H1 (cell line): ENCODE measurements around the gene KRT76. TPM values are rescaled to one million over a fixed set of nuclear protein-coding genes. Genes with fewer than 3 reads are reported as not detected.

ENCODE experiments used
- CTCF ChIA-PET: fragments of 300-600 bp; sonication (Branson Sonifier 250); formaldehyde crosslinking; loops from one replicate; lab custom pipeline; 2021; ENCODE audit not compliant: partially characterized antibody; lab: Charles Lee
- POLR2A ChIA-PET: fragments of 300-600 bp; sonication (Branson Sonifier 250); formaldehyde crosslinking; loops from one replicate; lab custom pipeline; 2021; ENCODE audit warnings: inconsistent platforms; ENCODE audit not compliant: partially characterized antibody; lab: Charles Lee
- DNase-seq, 2 experiments: peaks; one replicate each; pipeline versions ENCODE4 v3.0.0 to v3.0.0-alpha.2; 2010 to 2022; ENCODE audit warnings: low spot score in 2 of 2, low read depth in 1 of 2, mixed read lengths in 1 of 2
- FAIRE-seq: peaks from 2 replicates; lab custom pipeline; 2011; peaks lifted over from hg19 to GRCh38; lab: Jason Lieb, UNC
- H2AFZ ChIP-seq: 2 replicates; pipeline ENCODE4 v1.8.1; 2012; ENCODE audit warnings: low read length, inconsistent platforms
- H2AK5ac ChIP-seq: 2 replicates; pipeline ENCODE4 v1.6.1; 2013; ENCODE audit warnings: low read depth, low read length
- H2BK120ac ChIP-seq: replicated peaks from 2 replicates; pipeline ENCODE3; 2013; ENCODE audit warnings: low read depth, low read length, inconsistent platforms
- H2BK12ac ChIP-seq: 2 replicates; pipeline ENCODE4 v1.6.1; 2013; ENCODE audit warnings: low read depth, low read length
- H2BK15ac ChIP-seq: 2 replicates; pipeline ENCODE4 v1.6.1; 2013; ENCODE audit warnings: low read length
- H2BK20ac ChIP-seq: 2 replicates; pipeline ENCODE4 v1.6.1; 2013; ENCODE audit warnings: low read length
- H2BK5ac ChIP-seq: 2 replicates; pipeline ENCODE4 v1.6.1; 2013; ENCODE audit warnings: low read depth, low read length
- H3K14ac ChIP-seq: 2 replicates; pipeline ENCODE4 v1.6.1; 2013; ENCODE audit warnings: inconsistent platforms; ENCODE audit not compliant: insufficient read length
- H3K18ac ChIP-seq: 2 replicates; pipeline ENCODE4 v1.6.1; 2013; ENCODE audit warnings: low read length; ENCODE audit errors: extremely low read depth
- H3K23ac ChIP-seq: 2 replicates; pipeline ENCODE4 v1.6.1; 2013; ENCODE audit warnings: inconsistent platforms; ENCODE audit not compliant: insufficient read length
- H3K23me2 ChIP-seq: 2 replicates; pipeline ENCODE4 v1.6.1; 2013; ENCODE audit warnings: low read depth, low read length
- H3K27ac ChIP-seq: 2 replicates; pipeline ENCODE4 v1.6.1; 2011; ENCODE audit warnings: low read depth, low read length, inconsistent platforms
- H3K27me3 ChIP-seq, 4 experiments: replicated peaks in 1 of 4; 1 replicate in 1 of 4; 2 replicates in 3 of 4; pipeline versions ENCODE4 v1.6.1 to v1.8.1; 2011 to 2013; ENCODE audit warnings: low read length in 3 of 4, mild to moderate bottlenecking in 3 of 4, inconsistent platforms in 2 of 4, mixed read lengths in 2 of 4, moderate library complexity in 1 of 4; ENCODE audit not compliant: control insufficient read depth in 3 of 4, insufficient read depth in 3 of 4; ENCODE audit errors: extremely low read depth in 1 of 4
- H3K36me3 ChIP-seq, 4 experiments: 2 replicates each; pipeline versions ENCODE4 v1.6.1 to v1.8.1; 2011 to 2013; ENCODE audit warnings: mild to moderate bottlenecking in 4 of 4, low read length in 3 of 4, moderate library complexity in 2 of 4, control low read depth in 1 of 4, inconsistent platforms in 1 of 4; ENCODE audit not compliant: insufficient read depth in 4 of 4, control insufficient read depth in 2 of 4
- H3K4ac ChIP-seq: replicated peaks from 2 replicates; pipeline ENCODE3; 2013; ENCODE audit warnings: low read length, low read depth, mixed read lengths, inconsistent platforms; ENCODE audit not compliant: insufficient read length
- H3K4me1 ChIP-seq, 4 experiments: replicated peaks in 1 of 4; 1 replicate in 1 of 4; 2 replicates in 3 of 4; pipeline versions ENCODE4 v1.6.1 to v1.8.1; 2011 to 2013; ENCODE audit warnings: low read length in 3 of 4, inconsistent platforms in 2 of 4, mixed read lengths in 1 of 4; ENCODE audit not compliant: insufficient read depth in 4 of 4, control insufficient read depth in 3 of 4
- H3K4me2 ChIP-seq, 2 experiments: 2 replicates each; pipeline versions ENCODE4 v1.6.1 to v1.8.1; 2011 to 2013; ENCODE audit warnings: low read depth in 2 of 2, low read length in 2 of 2, control low read depth in 1 of 2, inconsistent platforms in 1 of 2, mild to moderate bottlenecking in 1 of 2; ENCODE audit not compliant: insufficient read depth in 1 of 2
- H3K4me3 ChIP-seq, 4 experiments: fragments of 200-600, 300-600 bp in 1 of 4; sonication (generic), shearing (Covaris generic), sonication (Bioruptor Twin) in 1 of 4; 2 replicates each; pipeline versions ENCODE4 v1.5.1 to v1.8.1; 2011 to 2016; ENCODE audit warnings: low read length in 4 of 4, low read depth in 3 of 4, control low read depth in 2 of 4, inconsistent platforms in 2 of 4, mild to moderate bottlenecking in 2 of 4, mixed read lengths in 1 of 4, moderate library complexity in 1 of 4; ENCODE audit not compliant: insufficient read depth in 2 of 4; ENCODE audit errors: extremely low read depth in 1 of 4
- H3K56ac ChIP-seq: replicated peaks from 2 replicates; pipeline ENCODE3; 2013; ENCODE audit warnings: low read depth, mild to moderate bottlenecking, mixed read lengths, low read length, inconsistent platforms; ENCODE audit not compliant: insufficient read length
- H3K79me1 ChIP-seq: 2 replicates; pipeline ENCODE4 v1.6.1; 2013; ENCODE audit warnings: low read depth, low read length, control low read depth
- H3K79me2 ChIP-seq, 2 experiments: 2 replicates each; pipeline versions ENCODE4 v1.6.1 to v1.8.1; 2012 to 2013; ENCODE audit warnings: low read length in 2 of 2, mild to moderate bottlenecking in 2 of 2, inconsistent platforms in 1 of 2; ENCODE audit not compliant: insufficient read depth in 2 of 2, control insufficient read depth in 1 of 2
- H3K9ac ChIP-seq, 4 experiments: replicated peaks in 1 of 4; 1 replicate in 1 of 4; 2 replicates in 3 of 4; pipeline versions ENCODE4 v1.6.1 to v1.8.1; 2011 to 2013; ENCODE audit warnings: low read depth in 3 of 4, low read length in 3 of 4, control low read depth in 2 of 4, mild to moderate bottlenecking in 2 of 4, moderate library complexity in 2 of 4, inconsistent platforms in 1 of 4; ENCODE audit errors: extremely low read depth in 1 of 4
- H3K9me3 ChIP-seq, 2 experiments: 2 replicates each; pipeline versions ENCODE4 v1.6.1 to v1.8.1; 2012 to 2013; ENCODE audit warnings: mild to moderate bottlenecking in 2 of 2, moderate library complexity in 2 of 2, control low read depth in 1 of 2, inconsistent platforms in 1 of 2, low read depth in 1 of 2, low read length in 1 of 2, mixed read lengths in 1 of 2; ENCODE audit not compliant: insufficient read depth in 2 of 2
- H4K20me1 ChIP-seq, 2 experiments: replicated peaks in 1 of 2; 2 replicates each; pipeline versions ENCODE3 to v1.8.1; 2011 to 2013; ENCODE audit warnings: inconsistent platforms in 2 of 2, low read length in 2 of 2, mild to moderate bottlenecking in 1 of 2; ENCODE audit not compliant: insufficient read depth in 2 of 2, control insufficient read depth in 1 of 2
- H4K5ac ChIP-seq: 2 replicates; pipeline ENCODE4 v1.6.1; 2013; ENCODE audit warnings: low read length, low read depth, mixed read lengths, inconsistent platforms; ENCODE audit not compliant: insufficient read length
- H4K8ac ChIP-seq: 2 replicates; pipeline ENCODE4 v1.8.0; 2013; ENCODE audit warnings: mild to moderate bottlenecking, moderate library complexity, low read length, inconsistent platforms; ENCODE audit not compliant: insufficient read depth; ENCODE audit errors: extremely low read depth
- H4K91ac ChIP-seq: replicated peaks from 2 replicates; pipeline ENCODE3; 2013; ENCODE audit warnings: low read length, mixed read lengths, inconsistent platforms; ENCODE audit not compliant: insufficient read length
- BACH1 ChIP-seq: IDR thresholded peaks from 2 replicates; pipeline ENCODE4 v1.6.1; 2012; ENCODE audit warnings: low read length, improper control_type of control experiment
- CBX8 ChIP-seq: fragments of 300-800, 300-1000 bp; sonication (generic); IDR thresholded peaks from 2 replicates; pipeline ENCODE4 v1.7.1; 2016; ENCODE audit warnings: low read depth, low read length, borderline replicate concordance
- CHD2 ChIP-seq: IDR thresholded peaks from 2 replicates; pipeline ENCODE4 v1.6.1; 2012; ENCODE audit warnings: low read length, improper control_type of control experiment
- FOSL1 ChIP-seq: IDR thresholded peaks from 2 replicates; pipeline ENCODE4 v1.6.1; 2011; ENCODE audit warnings: mild to moderate bottlenecking, low read depth, low read length, moderate library complexity; ENCODE audit not compliant: insufficient read depth
- HDAC2 ChIP-seq, 2 experiments: fragments of 300-600 bp in 1 of 2; sonication (generic) in 1 of 2; IDR thresholded peaks; 2 replicates each; pipeline ENCODE4 v1.6.1; 2011 to 2012; ENCODE audit warnings: low read depth in 2 of 2, low read length in 2 of 2, mild to moderate bottlenecking in 2 of 2, moderate library complexity in 2 of 2, borderline replicate concordance in 1 of 2, inconsistent platforms in 1 of 2
- KDM5A ChIP-seq: fragments of 200-600 bp; IDR thresholded peaks from 2 replicates; pipeline ENCODE4 v1.7.1; 2012; ENCODE audit warnings: mild to moderate bottlenecking, low read length, inconsistent platforms, mixed read lengths
- MAFK ChIP-seq: IDR thresholded peaks from 2 replicates; pipeline ENCODE4 v1.6.1; 2012; ENCODE audit warnings: low read depth, mild to moderate bottlenecking, improper control_type of control experiment, low read length
- RAD21 ChIP-seq, 2 experiments: IDR thresholded peaks in 1 of 2; conservative IDR thresholded peaks in 1 of 2; 2 replicates each; pipeline ENCODE4 v1.6.1; 2011; ENCODE audit warnings: low read depth in 2 of 2, low read length in 2 of 2, improper control_type of control experiment in 1 of 2, inconsistent platforms in 1 of 2, mild to moderate bottlenecking in 1 of 2, moderate library complexity in 1 of 2
- RBBP5 ChIP-seq: IDR thresholded peaks from 2 replicates; pipeline ENCODE4 v1.7.1; 2012; ENCODE audit warnings: low read depth, mild to moderate bottlenecking, inconsistent platforms, low read length, moderate library complexity, borderline replicate concordance
- WGBS, 2 experiments: shearing (Covaris generic) in 1 of 2; methylation state at CpG; one replicate each; pipeline versions ENCODE4 v1.1.6 to v1.1.7; 2013 to 2015; ENCODE audit warnings: low lambda C conversion rate in 2 of 2, mixed read lengths in 2 of 2, inconsistent platforms in 1 of 2, low coverage in 1 of 2, missing lambda C conversion rate in 1 of 2; ENCODE audit not compliant: insufficient replicate concordance in 2 of 2, insufficient coverage in 1 of 2, insufficient read length in 1 of 2; ENCODE audit errors: extremely low coverage in 1 of 2, missing lambda C conversion rate in 1 of 2; 5-methylcytosine and 5-hydroxymethylcytosine counted together
- polyA plus RNA-seq, 7 experiments: library from polyadenylated mRNA; depleted of rRNA in 3 of 7; stranded (reverse) in 5 of 7; unstranded in 2 of 7; fragments of >200 nt in 5 of 7; fragments of 200-250 nt in 2 of 7; gene quantifications; 1 replicate in 5 of 7; 2 replicates in 1 of 7; 4 replicates in 1 of 7; pipeline versions ENCODE4 v1.2.1 to v1.2.3, GENCODE V29; 2011 to 2013; ENCODE audit warnings: missing spikeins in 2 of 7, mixed read lengths in 2 of 7
- total RNA-seq: library from RNA; stranded (reverse); fragmentation: NEBNext Ultra II Directional; extraction: Animal tissue kit (Norgen Biotek cat#: 25700); gene quantifications from 2 replicates; pipeline ENCODE4 v1.2.1, GENCODE V29; 2021

KRT76 gene
- total and polyA plus RNA-seq, 2 of the 8 experiments (the other 6 are each of a cell fraction or from before 2014, with no cell fraction given), result not detected

DNA sequence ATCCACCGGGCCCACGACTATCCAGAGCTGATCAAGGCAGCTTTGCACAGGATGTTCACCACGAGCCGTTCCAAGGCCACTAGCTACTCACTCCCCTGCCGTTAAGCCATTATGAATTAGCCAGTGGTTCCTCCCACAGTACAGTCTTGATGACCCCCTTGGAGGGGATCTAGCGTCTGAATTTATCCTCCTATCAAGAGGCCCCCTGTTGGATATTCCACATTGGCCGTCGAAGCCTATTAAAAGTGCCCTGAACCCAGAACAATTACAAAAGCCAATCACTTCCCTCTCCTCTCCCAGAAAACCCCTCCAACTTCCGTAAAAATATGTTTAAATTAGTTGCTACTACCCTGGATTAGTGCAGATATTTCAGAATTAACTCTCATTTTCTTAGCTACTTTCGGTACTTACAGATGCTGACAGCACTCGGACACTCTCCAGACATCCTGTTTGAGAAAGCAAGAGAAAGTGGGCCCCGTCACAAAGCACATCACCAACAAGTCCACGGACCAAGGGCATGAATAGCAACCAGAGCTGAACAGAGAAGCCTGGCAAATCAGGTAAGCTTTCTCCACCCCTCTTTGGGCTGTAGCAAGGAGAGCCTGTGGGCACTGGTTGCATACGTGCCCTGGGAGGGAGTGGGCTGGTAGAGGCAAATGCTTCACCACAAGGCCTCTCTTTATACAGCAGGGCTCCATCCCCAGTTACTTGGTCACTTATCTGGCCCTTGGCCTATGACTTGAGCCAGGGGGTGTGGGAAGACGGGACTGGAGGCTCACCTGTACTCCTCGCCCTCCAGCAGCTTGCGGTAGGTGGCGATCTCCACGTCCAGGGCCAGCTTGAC is 13.5 kb upstream of the KRT76 start:
- FAIRE-seq (no peak), DNase-seq (no peak)
- Histone ChIP-seq H3K4me1 (no peaks in the 10 kb centered on the region), H3K4me3 (no peak overlapping the region), H4K20me1 (no peaks in the 10 kb centered on the region), H2AK5ac (no peak overlapping the region), H3K23me2 (no peaks in the 10 kb centered on the region), H3K4ac (no peak overlapping the region), H3K9ac (no peak overlapping the region), H2AFZ (no peak overlapping the region), H3K4me2 (no peak overlapping the region), H4K8ac (peak overlapping the region; percentile 74), H3K23ac (no peak overlapping the region), H3K36me3 (no peaks in the 10 kb centered on the region), H4K5ac (no peak overlapping the region), H2BK5ac (no peak overlapping the region), H3K27me3 (no peaks in the 10 kb centered on the region), H3K79me1 (no peaks in the 10 kb centered on the region), H2BK20ac (no peak overlapping the region), H2BK120ac (no peak overlapping the region), H3K14ac (no peak overlapping the region), H3K18ac (no peak overlapping the region), H2BK15ac (no peak overlapping the region), H2BK12ac (no peak overlapping the region), H4K91ac (no peak overlapping the region), H3K9me3 (no peaks in the 10 kb centered on the region; a peak in 1 of 4 replicates), H3K56ac (no peak overlapping the region), H3K27ac (no peak overlapping the region), H3K79me2 (no peaks in the 10 kb centered on the region)
- ChIA-PET POLR2A (no interaction called here), CTCF (interaction anchor here (0.7 to 3.7 kb wide), 11 partner anchors 8 to 125 kb away, joined by 3 to 20 read pairs (median 3); partner anchors contain the start of gene KRT76)
- 90% methylated on average over 19 of the region's 19 CpGs; no CpG with 5 or more reads in 1 of the 2 experiments for WGBS, 2 experiments
- TF ChIP-seq RBBP5, result no peak
- TF ChIP-seq HDAC2 (IDR thresholded peaks at IDR 0.05; ENCODE audit: borderline replicate concordance in 1 of 2, low read depth in 2 of 2, low read length in 2 of 2), result no peak
- TF ChIP-seq BACH1, result no peak
- TF ChIP-seq MAFK, result no peak
- TF ChIP-seq CHD2, result no peak
- no peak for TF ChIP-seq CBX8
- TF ChIP-seq FOSL1, result no peak
- TF ChIP-seq RAD21 (IDR thresholded peaks at IDR 0.05 in 1 of 2, conservative IDR thresholded peaks at IDR 0.05 in 1 of 2; ENCODE audit: low read depth in 2 of 2, low read length in 2 of 2), result peak in 1 of 2 experiments; percentile 9; a peak in 1 of 4 replicates
- TF ChIP-seq KDM5A, result no peak
